Fibroblast of lung (primary cell): Measurements from ENCODE around the gene CYB5RL. TPM values are rescaled to one million over a fixed set of nuclear protein-coding genes. Genes with fewer than 3 reads are reported as not detected.

ENCODE experiments used
- DNase-seq, 2 donors: peaks; one replicate each; pipeline versions ENCODE4 v3.0.0 to v3.0.0-alpha.2; 2010; ENCODE audit warnings: low read depth in 2 of 2
- H2AFZ ChIP-seq: 2 replicates; pipeline ENCODE4 v1.5.1; 2012; ENCODE audit warnings: low read length, control low read depth, inconsistent platforms
- H3K27ac ChIP-seq: 2 replicates; pipeline ENCODE4 v1.5.1; 2011; ENCODE audit warnings: low read length, control low read depth; ENCODE audit not compliant: insufficient read depth
- H3K27me3 ChIP-seq: 2 replicates; pipeline ENCODE4 v1.5.1; 2011; ENCODE audit warnings: mild to moderate bottlenecking, low read length; ENCODE audit not compliant: control insufficient read depth, insufficient read depth
- H3K36me3 ChIP-seq: 2 replicates; pipeline ENCODE4 v1.5.1; 2011; ENCODE audit warnings: low read length; ENCODE audit not compliant: control insufficient read depth, insufficient read depth
- H3K4me1 ChIP-seq: 2 replicates; pipeline ENCODE4 v1.5.1; 2011; ENCODE audit warnings: low read length; ENCODE audit not compliant: control insufficient read depth, insufficient read depth; ENCODE audit errors: extremely low read depth
- H3K4me2 ChIP-seq: 2 replicates; pipeline ENCODE4 v1.5.1; 2011; ENCODE audit warnings: low read length, control low read depth; ENCODE audit not compliant: insufficient read depth; ENCODE audit errors: extremely low read depth
- H3K4me3 ChIP-seq, 4 experiments: fragments of 200-600 bp in 1 of 4; sonication (generic) in 1 of 4; replicated peaks in 1 of 4; 2 replicates each; pipeline ENCODE4 v1.5.1; 2011 to 2016; ENCODE audit warnings: low read length in 4 of 4, low read depth in 3 of 4, mild to moderate bottlenecking in 3 of 4, control low read depth in 2 of 4, inconsistent platforms in 1 of 4, mixed read lengths in 1 of 4; ENCODE audit not compliant: insufficient read depth in 1 of 4; ENCODE audit errors: control extremely low read depth in 1 of 4
- H3K79me2 ChIP-seq: 2 replicates; pipeline ENCODE4 v1.5.1; 2012; ENCODE audit warnings: mild to moderate bottlenecking, low read length, inconsistent platforms; ENCODE audit not compliant: control insufficient read depth, insufficient read depth
- H3K9ac ChIP-seq: 2 replicates; pipeline ENCODE4 v1.5.1; 2011; ENCODE audit warnings: mild to moderate bottlenecking, low read length, control low read depth; ENCODE audit not compliant: insufficient read depth
- H3K9me3 ChIP-seq: 2 replicates; pipeline ENCODE4 v1.5.1; 2012; ENCODE audit warnings: low read depth, low read length; ENCODE audit not compliant: control insufficient read depth, insufficient read depth
- H4K20me1 ChIP-seq: 2 replicates; pipeline ENCODE4 v1.5.1; 2011; ENCODE audit warnings: low read length; ENCODE audit not compliant: control insufficient read depth, insufficient read depth; ENCODE audit errors: extremely low read depth
- EZH2 ChIP-seq: IDR thresholded peaks from 2 replicates; pipeline ENCODE4 v1.5.1; 2012; ENCODE audit warnings: low read length, control low read depth, mild to moderate bottlenecking; ENCODE audit errors: missing control alignments
- polyA plus RNA-seq, 2 donors: library from polyadenylated mRNA; depleted of rRNA in 1 of 2; stranded (reverse) in 1 of 2; unstranded in 1 of 2; fragments of >200 nt; gene quantifications; 2 replicates each; pipeline ENCODE4 v1.2.1, GENCODE V29; 2011 to 2012; ENCODE audit warnings: missing spikeins in 1 of 2
- total RNA-seq: library from RNA; depleted of rRNA; stranded (reverse); fragments of >200 nt; gene quantifications from 2 replicates; pipeline ENCODE4 v1.2.1, GENCODE V29; 2014
- TF ChIP-seq, protein P1 (sequence below), 2 donors: IDR thresholded peaks in 1 of 2; conservative IDR thresholded peaks in 1 of 2; 1 replicate in 1 of 2; 2 replicates in 1 of 2; pipeline ENCODE4 v1.5.1; 2011 to 2012; ENCODE audit warnings: low read length in 2 of 2, control low read depth in 1 of 2, inconsistent platforms in 1 of 2, low read depth in 1 of 2, mild to moderate bottlenecking in 1 of 2

The CYB5RL gene
- total and polyA plus RNA-seq, 2 donors (not counting 1 experiment from before 2014, with no cell fraction given) = 4.1 to 6.6 TPM

DNA sequence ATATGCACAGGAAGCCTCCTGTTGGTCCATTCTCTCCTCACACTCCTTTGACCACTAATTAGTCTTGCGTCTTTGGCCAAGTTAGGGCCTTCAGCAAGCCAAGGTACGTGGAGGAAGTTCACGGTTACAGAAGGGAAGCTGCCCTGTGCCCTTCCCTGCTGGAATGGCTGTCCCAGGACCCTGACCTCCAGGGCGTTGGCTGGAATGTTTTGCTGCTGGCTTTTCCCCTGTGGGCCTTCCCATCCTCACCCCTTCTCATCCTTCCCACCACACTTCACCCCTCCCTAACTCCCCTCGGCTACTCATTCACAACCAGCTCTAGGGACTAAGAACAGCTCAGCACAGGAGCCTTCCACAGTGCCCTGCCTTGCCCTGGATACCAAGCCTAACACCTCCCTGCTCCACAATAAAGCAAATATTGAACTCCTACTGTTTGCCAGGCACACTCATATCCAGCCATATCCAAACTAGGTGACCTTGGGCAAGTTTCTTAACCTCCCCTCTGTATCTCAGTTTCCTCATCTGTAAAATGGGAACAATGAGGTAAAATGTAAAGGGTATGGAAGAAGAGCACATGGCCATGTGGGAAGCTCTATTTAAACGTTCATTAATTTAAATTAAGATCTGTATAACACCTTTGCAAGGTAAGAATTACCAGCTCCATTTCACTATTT, 38.2 kb downstream of the CYB5RL start:
- H3K36me3 ChIP-seq = no peaks in the 10 kb centered on the region
- TF ChIP-seq, protein P1, sequence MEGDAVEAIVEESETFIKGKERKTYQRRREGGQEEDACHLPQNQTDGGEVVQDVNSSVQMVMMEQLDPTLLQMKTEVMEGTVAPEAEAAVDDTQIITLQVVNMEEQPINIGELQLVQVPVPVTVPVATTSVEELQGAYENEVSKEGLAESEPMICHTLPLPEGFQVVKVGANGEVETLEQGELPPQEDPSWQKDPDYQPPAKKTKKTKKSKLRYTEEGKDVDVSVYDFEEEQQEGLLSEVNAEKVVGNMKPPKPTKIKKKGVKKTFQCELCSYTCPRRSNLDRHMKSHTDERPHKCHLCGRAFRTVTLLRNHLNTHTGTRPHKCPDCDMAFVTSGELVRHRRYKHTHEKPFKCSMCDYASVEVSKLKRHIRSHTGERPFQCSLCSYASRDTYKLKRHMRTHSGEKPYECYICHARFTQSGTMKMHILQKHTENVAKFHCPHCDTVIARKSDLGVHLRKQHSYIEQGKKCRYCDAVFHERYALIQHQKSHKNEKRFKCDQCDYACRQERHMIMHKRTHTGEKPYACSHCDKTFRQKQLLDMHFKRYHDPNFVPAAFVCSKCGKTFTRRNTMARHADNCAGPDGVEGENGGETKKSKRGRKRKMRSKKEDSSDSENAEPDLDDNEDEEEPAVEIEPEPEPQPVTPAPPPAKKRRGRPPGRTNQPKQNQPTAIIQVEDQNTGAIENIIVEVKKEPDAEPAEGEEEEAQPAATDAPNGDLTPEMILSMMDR (conservative IDR thresholded peaks at IDR 0.05 in 1 of 2, IDR thresholded peaks at IDR 0.05 in 1 of 2; ENCODE audit: low read depth in 1 of 2, low read length in 2 of 2) = no peak
- no peak for TF ChIP-seq EZH2
- H3K9me3 ChIP-seq = no peaks in the 10 kb centered on the region
- H3K79me2 ChIP-seq = no peaks in the 10 kb centered on the region
- no peak for DNase-seq
- no peak overlapping the region for H3K4me3 ChIP-seq
- no peaks in the 10 kb centered on the region for H4K20me1 ChIP-seq
- no peak overlapping the region for H3K9ac ChIP-seq
- no peak overlapping the region for H3K4me2 ChIP-seq
- no peaks in the 10 kb centered on the region for H3K27me3 ChIP-seq
- no peak overlapping the region for H2AFZ ChIP-seq
- no peak overlapping the region for H3K27ac ChIP-seq
- no peaks in the 10 kb centered on the region for H3K4me1 ChIP-seq

GRCh38 chr1:54160351-54160750, 39.5 kb downstream of the CYB5RL start:
- H3K79me2 ChIP-seq = no peaks in the 10 kb centered on the region
- DNase-seq = no peak
- TF ChIP-seq EZH2 = no peak
- TF ChIP-seq, protein P1 (conservative IDR thresholded peaks at IDR 0.05 in 1 of 2, IDR thresholded peaks at IDR 0.05 in 1 of 2; ENCODE audit: low read depth in 1 of 2, low read length in 2 of 2) = no peak
- no peak overlapping the region for H3K9ac ChIP-seq
- H3K4me1 ChIP-seq = no peaks in the 10 kb centered on the region
- H3K9me3 ChIP-seq = no peaks in the 10 kb centered on the region
- no peak overlapping the region for H3K4me2 ChIP-seq
- H3K27me3 ChIP-seq = no peaks in the 10 kb centered on the region
- H3K36me3 ChIP-seq = no peaks in the 10 kb centered on the region
- no peak overlapping the region for H2AFZ ChIP-seq
- no peak overlapping the region for H3K4me3 ChIP-seq
- H4K20me1 ChIP-seq = no peaks in the 10 kb centered on the region
- no peak overlapping the region for H3K27ac ChIP-seq

DNA sequence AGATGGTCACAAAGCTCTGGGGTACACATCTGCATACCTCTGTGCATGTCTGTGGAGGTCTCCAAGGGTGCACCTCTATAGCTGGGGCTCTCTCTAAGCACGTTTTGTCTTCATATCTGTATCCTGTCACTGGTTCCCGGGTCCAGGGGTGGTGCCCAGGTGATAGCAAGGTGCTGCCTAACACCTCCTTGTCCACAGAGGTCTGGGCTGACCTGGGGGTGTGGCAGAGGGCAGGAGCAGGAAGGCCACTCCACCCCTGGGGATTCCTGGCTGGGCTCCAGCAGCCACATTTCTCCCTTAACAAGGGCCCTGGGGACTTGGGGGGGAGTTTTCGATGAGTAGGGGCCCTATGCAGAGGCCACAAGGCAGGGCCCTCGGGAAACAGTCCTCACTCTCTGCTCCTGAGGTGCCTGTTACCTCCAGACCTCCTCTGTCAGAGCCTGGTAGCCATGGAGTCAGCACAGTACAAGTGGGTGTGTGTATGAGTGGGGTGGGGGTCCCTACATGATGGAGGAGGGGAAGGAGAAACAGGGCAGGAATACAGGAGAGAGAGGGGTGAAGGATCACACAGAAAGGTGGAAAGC, 40.0 kb downstream of the CYB5RL start:
- no peaks in the 10 kb centered on the region for H3K79me2 ChIP-seq

More for the DNA sequence above, 40.0 kb downstream of the CYB5RL start:
- no peak overlapping the region for H3K9ac ChIP-seq
- no peak for DNase-seq
- no peaks in the 10 kb centered on the region for H3K9me3 ChIP-seq
- no peak overlapping the region for H3K27ac ChIP-seq
- no peaks in the 10 kb centered on the region for H3K27me3 ChIP-seq
- H3K36me3 ChIP-seq = no peaks in the 10 kb centered on the region
- no peak overlapping the region for H3K4me3 ChIP-seq
- H2AFZ ChIP-seq = no peak overlapping the region
- H3K4me2 ChIP-seq = no peak overlapping the region
- no peaks in the 10 kb centered on the region for H4K20me1 ChIP-seq
- H3K4me1 ChIP-seq = no peaks in the 10 kb centered on the region
- TF ChIP-seq, protein P1 (conservative IDR thresholded peaks at IDR 0.05 in 1 of 2, IDR thresholded peaks at IDR 0.05 in 1 of 2; ENCODE audit: low read depth in 1 of 2, low read length in 2 of 2) = no peak
- TF ChIP-seq EZH2 = no peak
